Neural crest cell (in vitro differentiated cells): ENCODE results near the gene ERC2. TPM values are rescaled to one million over a fixed set of nuclear protein-coding genes. Genes with fewer than 3 reads are reported as not detected.
A peak's percentile ranks its signal among the peaks of the same experiment; 100 is the strongest.

Experiments
- DNase-seq: peaks from one replicate; pipeline ENCODE4 v3.0.0; 2021; ENCODE audit warnings: low read depth, mixed read lengths, low spot score
- H3K27ac Mint-ChIP-seq: one replicate; pipeline ENCODE4 v1.8.0; 2021; ENCODE audit warnings: mild to moderate bottlenecking, mixed read lengths; ENCODE audit not compliant: unreplicated experiment
- H3K27me3 Mint-ChIP-seq: 2 replicates; pipeline ENCODE4 v1.8.0; 2021; ENCODE audit warnings: low read depth, mild to moderate bottlenecking, mixed read lengths
- H3K36me3 Mint-ChIP-seq: 2 replicates; pipeline ENCODE4 v1.8.0; 2021; ENCODE audit warnings: low read depth, mild to moderate bottlenecking, mixed read lengths
- H3K4me1 Mint-ChIP-seq: 2 replicates; pipeline ENCODE4 v1.8.0; 2021; ENCODE audit warnings: mixed read lengths
- H3K4me3 Mint-ChIP-seq: one replicate; pipeline ENCODE4 v1.8.0; 2021; ENCODE audit warnings: mild to moderate bottlenecking, mixed read lengths
- H3K9me3 Mint-ChIP-seq: 2 replicates; pipeline ENCODE4 v1.8.0; 2021; ENCODE audit warnings: mixed read lengths
- total RNA-seq: library from RNA; stranded (reverse); gene quantifications from 2 replicates; pipeline ENCODE4 v1.2.1, GENCODE V29; 2021
- TF ChIP-seq, protein P1 (sequence below): fragments of 200-600 bp; sonication (generic); conservative IDR thresholded peaks from 2 replicates; pipeline ENCODE4 v1.5.0; 2021; ENCODE audit warnings: antibody characterized with exemption, mild to moderate bottlenecking

The ERC2 gene
- total RNA-seq, 1 donor from 2014 or later = 13.5 TPM

DNA sequence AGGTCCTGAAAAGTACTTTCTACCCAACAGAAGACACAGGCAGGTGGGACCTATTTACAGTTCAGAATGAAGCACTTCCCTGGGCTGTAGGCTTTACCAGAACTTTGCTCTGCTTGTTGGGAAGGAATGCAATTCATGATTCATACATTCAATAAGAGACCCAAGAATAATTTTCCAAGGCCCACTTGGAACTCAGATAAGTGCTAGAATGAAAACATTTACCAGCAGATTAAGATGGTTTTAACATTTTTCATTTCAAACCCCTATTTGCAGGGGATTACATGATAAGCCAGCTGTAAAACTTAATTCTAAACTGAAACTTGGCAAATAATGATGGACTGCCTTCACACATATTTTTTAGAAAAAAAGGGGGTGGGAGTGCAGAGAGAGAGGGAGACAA, 417.2 kb downstream of the ERC2 start:
- TF ChIP-seq, protein P1, sequence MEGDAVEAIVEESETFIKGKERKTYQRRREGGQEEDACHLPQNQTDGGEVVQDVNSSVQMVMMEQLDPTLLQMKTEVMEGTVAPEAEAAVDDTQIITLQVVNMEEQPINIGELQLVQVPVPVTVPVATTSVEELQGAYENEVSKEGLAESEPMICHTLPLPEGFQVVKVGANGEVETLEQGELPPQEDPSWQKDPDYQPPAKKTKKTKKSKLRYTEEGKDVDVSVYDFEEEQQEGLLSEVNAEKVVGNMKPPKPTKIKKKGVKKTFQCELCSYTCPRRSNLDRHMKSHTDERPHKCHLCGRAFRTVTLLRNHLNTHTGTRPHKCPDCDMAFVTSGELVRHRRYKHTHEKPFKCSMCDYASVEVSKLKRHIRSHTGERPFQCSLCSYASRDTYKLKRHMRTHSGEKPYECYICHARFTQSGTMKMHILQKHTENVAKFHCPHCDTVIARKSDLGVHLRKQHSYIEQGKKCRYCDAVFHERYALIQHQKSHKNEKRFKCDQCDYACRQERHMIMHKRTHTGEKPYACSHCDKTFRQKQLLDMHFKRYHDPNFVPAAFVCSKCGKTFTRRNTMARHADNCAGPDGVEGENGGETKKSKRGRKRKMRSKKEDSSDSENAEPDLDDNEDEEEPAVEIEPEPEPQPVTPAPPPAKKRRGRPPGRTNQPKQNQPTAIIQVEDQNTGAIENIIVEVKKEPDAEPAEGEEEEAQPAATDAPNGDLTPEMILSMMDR = no peak

GRCh38 chr3:56048946-56049345, 419.3 kb downstream of the ERC2 start:
- Mint-ChIP-seq H3K36me3 (no peaks in the 10 kb centered on the region), H3K27ac (no peak overlapping the region), H3K4me1 (no peaks in the 10 kb centered on the region), H3K27me3 (no peaks in the 10 kb centered on the region), H3K9me3 (no peaks in the 10 kb centered on the region), H3K4me3 (no peak overlapping the region)
- DNase-seq = no peak
- TF ChIP-seq, protein P1 = no peak

More for the DNA sequence above, 417.2 kb downstream of the ERC2 start:
- H3K4me1 Mint-ChIP-seq = peaks cover 7% of the 10 kb centered on the region
- no peak overlapping the region for H3K27ac Mint-ChIP-seq
- no peaks in the 10 kb centered on the region for H3K27me3 Mint-ChIP-seq
- H3K9me3 Mint-ChIP-seq = no peaks in the 10 kb centered on the region
- DNase-seq = no peak
- no peak overlapping the region for H3K4me3 Mint-ChIP-seq
- no peaks in the 10 kb centered on the region for H3K36me3 Mint-ChIP-seq

GRCh38 chr3:56048331-56048730, 419.9 kb downstream of the ERC2 start:
- no peaks in the 10 kb centered on the region for H3K4me1 Mint-ChIP-seq
- TF ChIP-seq, protein P1 = no peak
- no peaks in the 10 kb centered on the region for H3K27me3 Mint-ChIP-seq
- H3K9me3 Mint-ChIP-seq = no peaks in the 10 kb centered on the region
- no peak for DNase-seq
- no peak overlapping the region for H3K27ac Mint-ChIP-seq
- no peaks in the 10 kb centered on the region for H3K36me3 Mint-ChIP-seq
- H3K4me3 Mint-ChIP-seq = no peak overlapping the region

- H3K27ac Mint-ChIP-seq = no peak overlapping the region
- no peak for DNase-seq
- peaks cover 13% of the 10 kb centered on the region for H3K36me3 Mint-ChIP-seq
- peaks cover 11% of the 10 kb centered on the region for H3K9me3 Mint-ChIP-seq
- no peaks in the 10 kb centered on the region for H3K27me3 Mint-ChIP-seq
- TF ChIP-seq, protein P1 = peak; percentile 73
- H3K4me3 Mint-ChIP-seq = no peak overlapping the region
- no peaks in the 10 kb centered on the region for H3K4me1 Mint-ChIP-seq
Observed at GRCh38 chr3:56042326-56042951, 425.8 kb downstream of the ERC2 start.

DNA sequence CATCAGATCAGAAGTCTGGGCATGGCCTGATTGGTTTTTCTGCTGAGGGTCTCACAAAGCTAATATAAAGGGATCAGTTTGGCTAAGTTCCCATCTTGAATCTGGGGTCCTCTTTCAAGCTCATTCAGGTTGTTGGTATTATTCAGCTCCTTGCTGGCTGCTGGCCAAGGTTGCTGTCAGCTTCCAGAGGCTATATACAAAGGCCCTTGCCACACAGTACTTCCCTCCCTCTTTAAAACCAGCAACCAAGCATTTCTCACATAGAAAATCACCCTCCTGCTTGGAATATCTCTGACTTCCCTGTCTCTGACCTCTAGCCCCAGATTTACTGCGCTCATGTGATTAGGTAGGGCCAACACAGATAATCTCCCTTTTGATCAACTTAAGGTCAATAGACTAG, 442.9 kb downstream of the ERC2 start:
- H3K4me1 Mint-ChIP-seq = no peaks in the 10 kb centered on the region
- H3K9me3 Mint-ChIP-seq = peaks cover 4% of the 10 kb centered on the region
- no peaks in the 10 kb centered on the region for H3K36me3 Mint-ChIP-seq
- no peak overlapping the region for H3K27ac Mint-ChIP-seq
- H3K27me3 Mint-ChIP-seq = no peaks in the 10 kb centered on the region
- TF ChIP-seq, protein P1 = no peak
- no peak overlapping the region for H3K4me3 Mint-ChIP-seq
- no peak for DNase-seq
